H9 (cell line): ENCODE measurements around the gene TRMT112. TPM values are rescaled to one million over a fixed set of nuclear protein-coding genes. Genes with fewer than 3 reads are reported as not detected.

Experiments used
- DNase-seq: peaks from one replicate; pipeline ENCODE4 v3.0.0-alpha.2; 2017
- H2AFZ ChIP-seq: one replicate; pipeline ENCODE4 v1.6.1; 2013; ENCODE audit warnings: mild to moderate bottlenecking, low read length, control low read depth, moderate library complexity
- H2AK5ac ChIP-seq: 2 replicates; pipeline ENCODE4 v1.6.1; 2013; ENCODE audit warnings: low read length, control low read depth, mixed read lengths; ENCODE audit not compliant: insufficient read length
- H2BK120ac ChIP-seq: one replicate; pipeline ENCODE4 v1.6.1; 2013; ENCODE audit warnings: low read depth, mild to moderate bottlenecking, low read length, control low read depth, inconsistent platforms; ENCODE audit not compliant: poor library complexity, severe bottlenecking
- H2BK12ac ChIP-seq: 2 replicates; pipeline ENCODE4 v1.6.1; 2013; ENCODE audit warnings: low read length, control low read depth, mixed read lengths, low read depth; ENCODE audit not compliant: insufficient read length
- H2BK15ac ChIP-seq: 2 replicates; pipeline ENCODE4 v1.6.1; 2013; ENCODE audit warnings: low read depth, low read length, control low read depth
- H2BK20ac ChIP-seq: one replicate; pipeline ENCODE4 v1.6.1; 2013; ENCODE audit warnings: low read depth, mild to moderate bottlenecking, low read length, control low read depth, inconsistent platforms; ENCODE audit not compliant: poor library complexity, severe bottlenecking
- H2BK5ac ChIP-seq: 2 replicates; pipeline ENCODE4 v1.6.1; 2013; ENCODE audit warnings: low read length, control low read depth, mixed read lengths; ENCODE audit not compliant: insufficient read length
- H3K14ac ChIP-seq: 2 replicates; pipeline ENCODE4 v1.6.1; 2013; ENCODE audit warnings: low read length, control low read depth; ENCODE audit not compliant: insufficient read depth
- H3K18ac ChIP-seq: 2 replicates; pipeline ENCODE4 v1.6.1; 2013; ENCODE audit warnings: low read depth, mild to moderate bottlenecking, mixed read lengths, low read length, control low read depth; ENCODE audit not compliant: insufficient read length
- H3K23ac ChIP-seq: 2 replicates; pipeline ENCODE4 v1.6.1; 2013; ENCODE audit warnings: low read length, control low read depth, mixed read lengths, low read depth; ENCODE audit not compliant: insufficient read length
- H3K23me2 ChIP-seq: 2 replicates; pipeline ENCODE4 v1.6.1; 2013; ENCODE audit warnings: low read depth, mild to moderate bottlenecking, mixed read lengths, low read length, control low read depth; ENCODE audit not compliant: insufficient read length, poor library complexity, severe bottlenecking
- H3K27ac ChIP-seq: 2 replicates; pipeline ENCODE4 v1.5.1; 2013; ENCODE audit warnings: low read length, control low read depth, mixed read lengths, low read depth; ENCODE audit not compliant: insufficient read length
- H3K27me3 ChIP-seq: 2 replicates; pipeline ENCODE4 v1.6.1; 2013; ENCODE audit warnings: low read length, control low read depth, inconsistent platforms; ENCODE audit not compliant: insufficient read depth
- H3K4ac ChIP-seq: 2 replicates; pipeline ENCODE4 v1.6.1; 2013; ENCODE audit warnings: low read depth, mild to moderate bottlenecking, control low read depth, inconsistent platforms, low read length, moderate library complexity
- H3K4me1 ChIP-seq: 2 replicates; pipeline ENCODE4 v1.6.1; 2013; ENCODE audit warnings: low read length, control low read depth, inconsistent platforms; ENCODE audit not compliant: insufficient read depth
- H3K4me2 ChIP-seq: 2 replicates; pipeline ENCODE4 v1.6.1; 2013; ENCODE audit warnings: low read length, control low read depth, mixed read lengths; ENCODE audit not compliant: insufficient read length, insufficient read depth
- H3K56ac ChIP-seq: 2 replicates; pipeline ENCODE4 v1.6.1; 2013; ENCODE audit warnings: low read depth, mild to moderate bottlenecking, mixed read lengths, low read length, control low read depth; ENCODE audit not compliant: insufficient read length
- H3K79me1 ChIP-seq: 2 replicates; pipeline ENCODE4 v1.6.1; 2013; ENCODE audit warnings: low read depth, mild to moderate bottlenecking, moderate library complexity, low read length, control low read depth, inconsistent platforms; ENCODE audit not compliant: insufficient read depth, poor library complexity, severe bottlenecking
- H3K79me2 ChIP-seq: 2 replicates; pipeline ENCODE4 v1.6.1; 2013; ENCODE audit warnings: low read length, control low read depth, inconsistent platforms; ENCODE audit not compliant: insufficient read depth
- H3K9ac ChIP-seq: 2 replicates; pipeline ENCODE4 v1.6.1; 2013; ENCODE audit warnings: low read length, control low read depth, mixed read lengths; ENCODE audit not compliant: insufficient read length; ENCODE audit errors: extremely low read depth
- H3K9me3 ChIP-seq: one replicate; pipeline ENCODE4 v1.6.1; 2013; ENCODE audit warnings: low read depth, low read length, inconsistent platforms; ENCODE audit not compliant: control insufficient read depth
- H3T11ph ChIP-seq: one replicate; pipeline ENCODE4 v1.6.1; 2013; ENCODE audit warnings: mild to moderate bottlenecking, low read length, control low read depth, inconsistent platforms
- H4K20me1 ChIP-seq: one replicate; pipeline ENCODE4 v1.6.1; 2013; ENCODE audit not compliant: control insufficient read depth, insufficient read length, insufficient read depth
- H4K5ac ChIP-seq: 2 replicates; pipeline ENCODE4 v1.6.1; 2013; ENCODE audit warnings: low read depth, mild to moderate bottlenecking, mixed read lengths, low read length, control low read depth; ENCODE audit not compliant: insufficient read length
- H4K8ac ChIP-seq: replicated peaks from 2 replicates; pipeline ENCODE4 v1.6.1; 2013; ENCODE audit warnings: low read length, control low read depth, mixed read lengths, low read depth; ENCODE audit not compliant: insufficient read length
- H4K91ac ChIP-seq: 2 replicates; pipeline ENCODE4 v1.6.1; 2013; ENCODE audit warnings: low read depth, mild to moderate bottlenecking, moderate library complexity, mixed read lengths, low read length, control low read depth; ENCODE audit not compliant: insufficient read length
- H3K27ac Mint-ChIP-seq, 3 experiments: 2 replicates in 2 of 3; 3 replicates in 1 of 3; pipeline ENCODE4 v1.8.0; 2020 to 2021; ENCODE audit warnings: mixed read lengths in 3 of 3, mild to moderate bottlenecking in 1 of 3, moderate library complexity in 1 of 3
- H3K27me3 Mint-ChIP-seq: 2 replicates; pipeline ENCODE4 v1.8.0; 2021; ENCODE audit warnings: low read depth, mild to moderate bottlenecking, moderate library complexity, mixed read lengths
- H3K36me3 Mint-ChIP-seq, 3 experiments: 2 replicates in 2 of 3; 3 replicates in 1 of 3; pipeline ENCODE4 v1.8.0; 2020 to 2021; ENCODE audit warnings: low read depth in 3 of 3, mixed read lengths in 3 of 3; ENCODE audit not compliant: insufficient read depth in 1 of 3
- H3K4me1 Mint-ChIP-seq, 2 experiments: 2 replicates each; pipeline ENCODE4 v1.8.0; 2020; ENCODE audit warnings: mixed read lengths in 2 of 2
- H3K4me3 Mint-ChIP-seq, 2 experiments: 2 replicates in 1 of 2; 3 replicates in 1 of 2; pipeline ENCODE4 v1.8.0; 2020 to 2021; ENCODE audit warnings: mild to moderate bottlenecking in 2 of 2, mixed read lengths in 2 of 2, moderate library complexity in 1 of 2
- H3K9me3 Mint-ChIP-seq, 2 experiments: 2 replicates in 1 of 2; 3 replicates in 1 of 2; pipeline ENCODE4 v1.8.0; 2020; ENCODE audit warnings: mild to moderate bottlenecking in 2 of 2, mixed read lengths in 2 of 2, moderate library complexity in 1 of 2
- CTCF ChIP-seq: fragments of 200-600 bp; sonication (generic); conservative IDR thresholded peaks from 3 replicates; pipeline ENCODE4 v1.8.0; 2021; ENCODE audit warnings: antibody characterized with exemption, mild to moderate bottlenecking
- WGBS: extraction: QIAGEN DNeasy Blood & Tissue Kit; methylation state at CpG from one replicate; pipeline ENCODE4 v1.1.7; 2013; ENCODE audit warnings: missing lambda C conversion rate, low lambda C conversion rate, mixed read lengths; ENCODE audit not compliant: insufficient read length; ENCODE audit errors: extremely low coverage; 5-methylcytosine and 5-hydroxymethylcytosine counted together
- total RNA-seq: library from RNA; stranded (reverse); gene quantifications from 2 replicates; pipeline ENCODE4 v1.2.1, GENCODE V29; 2021

The TRMT112 gene
- total RNA-seq, 1 experiment from 2014 or later = 315 TPM

- no peak overlapping the region for H3T11ph ChIP-seq
- H3K56ac ChIP-seq = no peak overlapping the region
- no peaks in the 10 kb centered on the region for H3K79me2 ChIP-seq
- peak overlapping the region; percentile 90 to 93 for H3K4me3 Mint-ChIP-seq
- H2AK5ac ChIP-seq = no peak overlapping the region
- no peaks in the 10 kb centered on the region for H3K27me3 ChIP-seq
- peak overlapping the region; percentile 10; the same call in 1 of the 2 replicates for H3K14ac ChIP-seq
- no peak overlapping the region for H2BK20ac ChIP-seq
- H3K4me2 ChIP-seq = peak overlapping the region; percentile 65
- no peak overlapping the region for H3K18ac ChIP-seq
- H3K36me3 Mint-ChIP-seq = peaks cover 25 to 44% (median 43%) of the 10 kb centered on the region in 3 experiments; a peak in 6 of 7 replicates
- no peaks in the 10 kb centered on the region for H3K9me3 Mint-ChIP-seq
- peaks cover 3% of the 10 kb centered on the region for H3K23me2 ChIP-seq
- H4K8ac ChIP-seq = no peak overlapping the region
- no peak overlapping the region for H4K91ac ChIP-seq
- no peak overlapping the region for H2BK5ac ChIP-seq
- H3K27ac Mint-ChIP-seq = peak overlapping the region; percentile 59 to 96 (median 59); a peak in 5 of 7 replicates
- no peaks in the 10 kb centered on the region for H3K4me1 ChIP-seq
- no peak overlapping the region for H4K5ac ChIP-seq
- H3K27me3 Mint-ChIP-seq = no peaks in the 10 kb centered on the region
- peaks cover 20 to 27% of the 10 kb centered on the region in 2 experiments for H3K4me1 Mint-ChIP-seq
- H2AFZ ChIP-seq = no peak overlapping the region
- no peak for TF ChIP-seq CTCF
- no peaks in the 10 kb centered on the region for H3K79me1 ChIP-seq
- no peak overlapping the region for H2BK15ac ChIP-seq
- H3K9me3 ChIP-seq = no peaks in the 10 kb centered on the region
- no peak overlapping the region for H2BK12ac ChIP-seq
- H3K27ac ChIP-seq = no peak overlapping the region
- no peak overlapping the region for H3K4ac ChIP-seq
- no peak overlapping the region for H3K9ac ChIP-seq
- peaks cover 2% of the 10 kb centered on the region for H4K20me1 ChIP-seq
- no peak overlapping the region for H2BK120ac ChIP-seq
- DNase-seq = no peak
- no CpG with 5 or more reads among the region's 19 CpGs for WGBS
- no peak overlapping the region for H3K23ac ChIP-seq
Measured at GRCh38 chr11:64318766-64319761, 1.7 kb upstream of the TRMT112 start.
